Liver (tissue), 9 donors: ENCODE data around the gene TRIM15. TPM values are rescaled to one million over a fixed set of nuclear protein-coding genes. Genes with fewer than 3 reads are reported as not detected.

Experiments used
- DNase-seq: peaks from one replicate; pipeline ENCODE4 v3.0.0-alpha.2; 2017; ENCODE audit warnings: low spot score
- H3K27ac ChIP-seq, 2 donors: one replicate each; pipeline ENCODE4 v1.7.0; 2013; ENCODE audit warnings: inconsistent platforms in 2 of 2, low read length in 2 of 2, control low read depth in 1 of 2, low read depth in 1 of 2, mild to moderate bottlenecking in 1 of 2
- H3K27me3 ChIP-seq, 4 donors: one replicate each; pipeline versions ENCODE4 v1.6.1 to v1.7.0; 2013; ENCODE audit warnings: low read length in 3 of 4, inconsistent platforms in 1 of 4, mild to moderate bottlenecking in 1 of 4, moderate library complexity in 1 of 4; ENCODE audit not compliant: control insufficient read depth in 4 of 4, insufficient read depth in 4 of 4
- H3K36me3 ChIP-seq, 4 donors: one replicate each; pipeline versions ENCODE4 v1.6.1 to v1.7.0; 2013; ENCODE audit warnings: low read length in 3 of 4, mild to moderate bottlenecking in 3 of 4, low read depth in 1 of 4, moderate library complexity in 1 of 4; ENCODE audit not compliant: control insufficient read depth in 4 of 4, insufficient read depth in 3 of 4
- H3K4me1 ChIP-seq, 4 donors: one replicate each; pipeline versions ENCODE4 v1.6.1 to v1.7.0; 2013; ENCODE audit warnings: low read length in 3 of 4, mild to moderate bottlenecking in 3 of 4, moderate library complexity in 1 of 4; ENCODE audit not compliant: control insufficient read depth in 4 of 4, insufficient read depth in 4 of 4
- H3K4me3 ChIP-seq, 3 donors: one replicate each; pipeline versions ENCODE4 v1.6.1 to v1.7.0; 2013; ENCODE audit warnings: low read length in 3 of 3, control low read depth in 1 of 3, low read depth in 1 of 3, mild to moderate bottlenecking in 1 of 3
- H3K9ac ChIP-seq, 2 donors: one replicate each; pipeline ENCODE4 v1.7.0; 2013; ENCODE audit warnings: low read length in 2 of 2, mild to moderate bottlenecking in 2 of 2, moderate library complexity in 2 of 2, control low read depth in 1 of 2, low read depth in 1 of 2
- H3K9me3 ChIP-seq, 4 donors: one replicate each; pipeline versions ENCODE4 v1.6.1 to v1.7.0; 2013; ENCODE audit warnings: low read length in 3 of 4; ENCODE audit not compliant: control insufficient read depth in 4 of 4
- EGR1 ChIP-seq, 2 donors: IDR thresholded peaks; 2 replicates each; pipeline ENCODE4 v1.6.1; 2016 to 2018; ENCODE audit warnings: antibody characterized with exemption in 2 of 2, low read depth in 2 of 2
- FOXA2 ChIP-seq: IDR thresholded peaks from 2 replicates; pipeline ENCODE4 v1.6.1; 2016; ENCODE audit warnings: antibody characterized with exemption
- GABPA ChIP-seq, 2 donors: IDR thresholded peaks in 1 of 2; conservative IDR thresholded peaks in 1 of 2; 2 replicates each; pipeline ENCODE4 v1.6.1; 2016; ENCODE audit warnings: antibody characterized with exemption in 2 of 2, mild to moderate bottlenecking in 1 of 2, moderate library complexity in 1 of 2
- HNF4A ChIP-seq, 2 donors: conservative IDR thresholded peaks; 2 replicates each; pipeline ENCODE4 v1.6.1; 2016; ENCODE audit warnings: antibody characterized with exemption in 2 of 2, mild to moderate bottlenecking in 2 of 2
- HNF4G ChIP-seq: IDR thresholded peaks from 2 replicates; pipeline ENCODE4 v1.6.1; 2016; ENCODE audit warnings: antibody characterized with exemption
- RXRA ChIP-seq, 2 donors: IDR thresholded peaks; 2 replicates each; pipeline ENCODE4 v1.6.1; 2017 to 2018; ENCODE audit warnings: antibody characterized with exemption in 2 of 2, mild to moderate bottlenecking in 1 of 2
- SP1 ChIP-seq: IDR thresholded peaks from 2 replicates; pipeline ENCODE4 v1.6.1; 2018; ENCODE audit warnings: antibody characterized with exemption, mild to moderate bottlenecking
- TAF1 ChIP-seq: conservative IDR thresholded peaks from 2 replicates; pipeline ENCODE4 v1.6.1; 2016; ENCODE audit warnings: antibody characterized with exemption, mild to moderate bottlenecking
- YY1 ChIP-seq: IDR thresholded peaks from 2 replicates; pipeline ENCODE4 v1.6.1; 2016; ENCODE audit warnings: antibody characterized with exemption, mild to moderate bottlenecking
- WGBS: extraction: QIAGEN DNeasy Blood & Tissue Kit; methylation state at CpG from one replicate; pipeline ENCODE4 v1.1.7; 2013; 5-methylcytosine and 5-hydroxymethylcytosine counted together
- polyA plus RNA-seq, 2 donors: library from polyadenylated mRNA; stranded (reverse) in 1 of 2; unstranded in 1 of 2; fragments of 200-250 nt in 1 of 2; fragments of >200 nt in 1 of 2; fragmentation: Nextera tagmentation in 1 of 2; extraction: Ambion mirVana in 1 of 2; gene quantifications; one replicate each; pipeline versions ENCODE4 v1.2.1 to v1.2.3, GENCODE V29; 2013 to 2015
- total RNA-seq, 2 donors: library from RNA; depleted of rRNA; stranded (reverse); fragments of >200 nt; gene quantifications; one replicate each; pipeline ENCODE4 v1.2.3, GENCODE V29; 2014
- TF ChIP-seq, protein P1 (sequence below): IDR thresholded peaks from 2 replicates; pipeline ENCODE4 v1.6.1; 2016; ENCODE audit warnings: antibody characterized with exemption, mild to moderate bottlenecking
- TF ChIP-seq, protein P2 (sequence below): IDR thresholded peaks from 2 replicates; pipeline ENCODE4 v1.6.1; 2016; ENCODE audit warnings: antibody characterized with exemption
- donor health status: healthy.
- donor health status: healthy.
- donor health status: healthy.
- donor health status: healthy.
- donor health status: healthy.

Gene TRIM15
- total and polyA plus RNA-seq, 4 donors: 1.6 to 2.8 (median 1.9) TPM

GRCh38 chr6:30156262-30156599 is 7.1 kb upstream of the TRIM15 start (continued):
- TF ChIP-seq, protein P1, sequence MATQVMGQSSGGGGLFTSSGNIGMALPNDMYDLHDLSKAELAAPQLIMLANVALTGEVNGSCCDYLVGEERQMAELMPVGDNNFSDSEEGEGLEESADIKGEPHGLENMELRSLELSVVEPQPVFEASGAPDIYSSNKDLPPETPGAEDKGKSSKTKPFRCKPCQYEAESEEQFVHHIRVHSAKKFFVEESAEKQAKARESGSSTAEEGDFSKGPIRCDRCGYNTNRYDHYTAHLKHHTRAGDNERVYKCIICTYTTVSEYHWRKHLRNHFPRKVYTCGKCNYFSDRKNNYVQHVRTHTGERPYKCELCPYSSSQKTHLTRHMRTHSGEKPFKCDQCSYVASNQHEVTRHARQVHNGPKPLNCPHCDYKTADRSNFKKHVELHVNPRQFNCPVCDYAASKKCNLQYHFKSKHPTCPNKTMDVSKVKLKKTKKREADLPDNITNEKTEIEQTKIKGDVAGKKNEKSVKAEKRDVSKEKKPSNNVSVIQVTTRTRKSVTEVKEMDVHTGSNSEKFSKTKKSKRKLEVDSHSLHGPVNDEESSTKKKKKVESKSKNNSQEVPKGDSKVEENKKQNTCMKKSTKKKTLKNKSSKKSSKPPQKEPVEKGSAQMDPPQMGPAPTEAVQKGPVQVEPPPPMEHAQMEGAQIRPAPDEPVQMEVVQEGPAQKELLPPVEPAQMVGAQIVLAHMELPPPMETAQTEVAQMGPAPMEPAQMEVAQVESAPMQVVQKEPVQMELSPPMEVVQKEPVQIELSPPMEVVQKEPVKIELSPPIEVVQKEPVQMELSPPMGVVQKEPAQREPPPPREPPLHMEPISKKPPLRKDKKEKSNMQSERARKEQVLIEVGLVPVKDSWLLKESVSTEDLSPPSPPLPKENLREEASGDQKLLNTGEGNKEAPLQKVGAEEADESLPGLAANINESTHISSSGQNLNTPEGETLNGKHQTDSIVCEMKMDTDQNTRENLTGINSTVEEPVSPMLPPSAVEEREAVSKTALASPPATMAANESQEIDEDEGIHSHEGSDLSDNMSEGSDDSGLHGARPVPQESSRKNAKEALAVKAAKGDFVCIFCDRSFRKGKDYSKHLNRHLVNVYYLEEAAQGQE: no peak

GRCh38 chr6:30156774-30157173 is 6.6 kb upstream of the TRIM15 start:
- Histone ChIP-seq H3K9me3 (no peaks in the 10 kb centered on the region), H3K27ac (no peak overlapping the region), H3K36me3 (no peaks in the 10 kb centered on the region), H3K27me3 (no peaks in the 10 kb centered on the region), H3K9ac (no peak overlapping the region), H3K4me3 (no peak overlapping the region), H3K4me1 (peaks cover 0 to 23% (median 10%) of the 10 kb centered on the region in 4 donors)
- DNase-seq: no peak
- WGBS: 90% methylated on average over 9 of the region's 9 CpGs
- TF ChIP-seq SP1 (no peak), HNF4A (conservative IDR thresholded peaks at IDR 0.05) (no peak), FOXA2 (no peak), YY1 (no peak), EGR1 (IDR thresholded peaks at IDR 0.05; ENCODE audit: low read depth in 2 of 2) (no peak), GABPA (IDR thresholded peaks at IDR 0.05 in 1 of 2, conservative IDR thresholded peaks at IDR 0.05 in 1 of 2) (no peak)
- TF ChIP-seq, protein P2, sequence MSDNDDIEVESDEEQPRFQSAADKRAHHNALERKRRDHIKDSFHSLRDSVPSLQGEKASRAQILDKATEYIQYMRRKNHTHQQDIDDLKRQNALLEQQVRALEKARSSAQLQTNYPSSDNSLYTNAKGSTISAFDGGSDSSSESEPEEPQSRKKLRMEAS: no peak

- no peak overlapping the region for H3K4me3 ChIP-seq
- no peak overlapping the region for H3K9ac ChIP-seq
- H3K27me3 ChIP-seq: no peaks in the 10 kb centered on the region
- no peaks in the 10 kb centered on the region for H3K9me3 ChIP-seq
- TF ChIP-seq GABPA (IDR thresholded peaks at IDR 0.05 in 1 of 2, conservative IDR thresholded peaks at IDR 0.05 in 1 of 2): no peak
- TF ChIP-seq, protein P1: no peak
- TF ChIP-seq TAF1: no peak
- TF ChIP-seq RXRA (IDR thresholded peaks at IDR 0.05): no peak
- no peak for TF ChIP-seq YY1
- no peak for TF ChIP-seq HNF4G
- peaks cover 0 to 27% (median 10%) of the 10 kb centered on the region in 4 donors for H3K4me1 ChIP-seq
- H3K36me3 ChIP-seq: no peaks in the 10 kb centered on the region
- no peak for DNase-seq
- H3K27ac ChIP-seq: no peak overlapping the region
These were observed 5.8 kb upstream of the TRIM15 start for GRCh38 chr6:30157581-30157980.
